PC-9 (cell line): ENCODE results near the gene PAQR7. TPM values are rescaled to one million over a fixed set of nuclear protein-coding genes. Genes with fewer than 3 reads are reported as not detected.

ENCODE experiments used
- BruUV-seq: library from RNA; stranded (reverse); fragments of 400-500 nt; replicated peaks from 2 replicates; lab custom pipeline; 2021; lab: Mats Ljungman, UMichigan
- CTCF ChIA-PET: fragments of 300-600 bp; sonication (Branson Sonifier 250); formaldehyde crosslinking; loops from one replicate; lab custom pipeline; 2022; ENCODE audit warnings: antibody characterized with exemption; lab: Charles Lee
- POLR2A ChIA-PET: fragments of 300-600 bp; sonication (Branson Sonifier 250); formaldehyde crosslinking; loops from one replicate; lab custom pipeline; 2022; ENCODE audit warnings: antibody characterized with exemption; ENCODE audit not compliant: unreplicated experiment; lab: Charles Lee
- DNase-seq, 2 experiments: peaks; one replicate each; pipeline versions ENCODE4 v3.0.0 to v3.0.0-alpha.2; 2015 to 2022; ENCODE audit warnings: mixed read lengths in 1 of 2
- H2AFZ ChIP-seq: fragments of 200-600 bp; sonication (generic); 2 replicates; pipeline ENCODE4 v1.8.1; 2017; ENCODE audit warnings: antibody characterized with exemption
- H3F3A ChIP-seq: fragments of 200-600 bp; sonication (generic); 2 replicates; pipeline ENCODE4 v1.8.1; 2017; ENCODE audit warnings: antibody characterized with exemption, mild to moderate bottlenecking, low read depth; ENCODE audit not compliant: insufficient read depth
- H3K27ac ChIP-seq: fragments of 200-600 bp; sonication (generic); 2 replicates; pipeline ENCODE4 v1.6.1; 2016; ENCODE audit warnings: mixed run types
- H3K27me3 ChIP-seq: fragments of 200-600 bp; sonication (generic); 2 replicates; pipeline ENCODE4 v1.6.1; 2016; ENCODE audit warnings: low read depth, mixed run types; ENCODE audit not compliant: insufficient read depth
- H3K36me3 ChIP-seq: fragments of 200-600 bp; sonication (generic); 2 replicates; pipeline ENCODE4 v1.6.1; 2016; ENCODE audit warnings: low read depth, mixed run types
- H3K4me1 ChIP-seq: fragments of 200-600 bp; sonication (generic); replicated peaks from 2 replicates; pipeline ENCODE4 v1.6.1; 2016; ENCODE audit warnings: mixed run types; ENCODE audit not compliant: insufficient read depth
- H3K4me2 ChIP-seq: fragments of 200-600 bp; sonication (generic); 2 replicates; pipeline ENCODE4 v1.6.1; 2017; ENCODE audit warnings: mixed run types
- H3K4me3 ChIP-seq: fragments of 200-600 bp; sonication (generic); 2 replicates; pipeline ENCODE4 v1.6.1; 2016; ENCODE audit warnings: mixed run types
- H3K79me2 ChIP-seq: fragments of 200-600 bp; sonication (generic); 2 replicates; pipeline ENCODE4 v1.6.1; 2017; ENCODE audit warnings: low read depth, mixed run types
- H3K9me2 ChIP-seq: fragments of 200-600 bp; sonication (generic); 2 replicates; pipeline ENCODE4 v1.8.1; 2017; ENCODE audit warnings: mild to moderate bottlenecking; ENCODE audit not compliant: insufficient read depth
- H3K9me3 ChIP-seq: fragments of 200-600 bp; sonication (generic); 2 replicates; pipeline ENCODE4 v1.8.1; 2016; ENCODE audit warnings: low read depth; ENCODE audit not compliant: insufficient read depth
- H4K20me1 ChIP-seq: fragments of 200-600 bp; sonication (generic); 2 replicates; pipeline ENCODE4 v1.8.1; 2017; ENCODE audit not compliant: insufficient read depth
- EZH2 ChIP-seq: fragments of 200-600 bp; sonication (generic); IDR thresholded peaks from 2 replicates; pipeline ENCODE4 v1.8.0; 2017; ENCODE audit warnings: antibody characterized with exemption, low read depth
- intact Hi-C: fragments of 100-400 bp; cut with micrococcal nuclease; formaldehyde crosslinking; loops from one replicate; pipeline ENCODE4 v1.10.0; 2022; ENCODE audit not compliant: unreplicated experiment
- total RNA-seq: library from RNA; stranded (reverse); gene quantifications from 2 replicates; pipeline ENCODE4 v1.2.3, GENCODE V29; 2021
- TF ChIP-seq, protein P1 (sequence below): fragments of 200-600 bp; sonication (generic); conservative IDR thresholded peaks from 2 replicates; pipeline ENCODE4 v1.6.1; 2017; ENCODE audit warnings: mixed run types, antibody characterized with exemption, mild to moderate bottlenecking, moderate library complexity

PAQR7 gene
- total RNA-seq, 1 experiment from 2014 or later, result 34.0 TPM

DNA sequence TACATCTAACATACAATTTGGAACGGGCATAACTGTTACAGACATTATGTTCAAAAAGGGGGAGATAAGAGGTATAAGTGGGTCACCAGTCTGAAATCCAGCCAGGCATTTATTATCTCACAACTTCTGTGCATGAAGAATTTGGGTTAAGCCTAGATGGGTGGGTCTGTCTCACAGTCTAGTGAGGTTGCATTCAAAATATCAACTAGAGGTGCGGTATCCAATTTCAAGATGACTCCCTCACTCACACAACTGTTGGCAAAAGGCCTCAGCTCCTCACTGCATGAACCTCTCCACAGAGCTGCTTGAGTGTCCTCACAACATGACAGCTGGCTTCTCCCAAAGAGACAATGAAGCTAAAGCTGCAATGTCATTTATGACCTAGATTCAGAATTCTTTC, 21.0 kb downstream of the PAQR7 start:
- Histone ChIP-seq H2AFZ (no peak overlapping the region), H3K4me2 (no peak overlapping the region), H4K20me1 (no peaks in the 10 kb centered on the region), H3K36me3 (no peaks in the 10 kb centered on the region), H3K27me3 (no peaks in the 10 kb centered on the region), H3K27ac (no peak overlapping the region), H3K4me1 (peaks cover 10% of the 10 kb centered on the region), H3K4me3 (no peak overlapping the region), H3K79me2 (peaks cover 85% of the 10 kb centered on the region), H3K9me3 (no peaks in the 10 kb centered on the region), H3F3A (peaks cover under 1% of the 10 kb centered on the region; the same call in 1 of the 2 replicates), H3K9me2 (no peaks in the 10 kb centered on the region)
- ChIA-PET POLR2A (interaction anchor here (0.7 kb wide), 2 partner anchors 10 to 13 kb away, joined by 6 to 36 read pairs; no protein-coding TSS in a partner anchor), CTCF (no interaction called here)
- DNase-seq, result no peak
- BruUV-seq, result no TSS peak
- no peak for TF ChIP-seq EZH2
- TF ChIP-seq, protein P1, sequence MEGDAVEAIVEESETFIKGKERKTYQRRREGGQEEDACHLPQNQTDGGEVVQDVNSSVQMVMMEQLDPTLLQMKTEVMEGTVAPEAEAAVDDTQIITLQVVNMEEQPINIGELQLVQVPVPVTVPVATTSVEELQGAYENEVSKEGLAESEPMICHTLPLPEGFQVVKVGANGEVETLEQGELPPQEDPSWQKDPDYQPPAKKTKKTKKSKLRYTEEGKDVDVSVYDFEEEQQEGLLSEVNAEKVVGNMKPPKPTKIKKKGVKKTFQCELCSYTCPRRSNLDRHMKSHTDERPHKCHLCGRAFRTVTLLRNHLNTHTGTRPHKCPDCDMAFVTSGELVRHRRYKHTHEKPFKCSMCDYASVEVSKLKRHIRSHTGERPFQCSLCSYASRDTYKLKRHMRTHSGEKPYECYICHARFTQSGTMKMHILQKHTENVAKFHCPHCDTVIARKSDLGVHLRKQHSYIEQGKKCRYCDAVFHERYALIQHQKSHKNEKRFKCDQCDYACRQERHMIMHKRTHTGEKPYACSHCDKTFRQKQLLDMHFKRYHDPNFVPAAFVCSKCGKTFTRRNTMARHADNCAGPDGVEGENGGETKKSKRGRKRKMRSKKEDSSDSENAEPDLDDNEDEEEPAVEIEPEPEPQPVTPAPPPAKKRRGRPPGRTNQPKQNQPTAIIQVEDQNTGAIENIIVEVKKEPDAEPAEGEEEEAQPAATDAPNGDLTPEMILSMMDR, result no peak
- intact Hi-C loops, result no loop called here

DNA sequence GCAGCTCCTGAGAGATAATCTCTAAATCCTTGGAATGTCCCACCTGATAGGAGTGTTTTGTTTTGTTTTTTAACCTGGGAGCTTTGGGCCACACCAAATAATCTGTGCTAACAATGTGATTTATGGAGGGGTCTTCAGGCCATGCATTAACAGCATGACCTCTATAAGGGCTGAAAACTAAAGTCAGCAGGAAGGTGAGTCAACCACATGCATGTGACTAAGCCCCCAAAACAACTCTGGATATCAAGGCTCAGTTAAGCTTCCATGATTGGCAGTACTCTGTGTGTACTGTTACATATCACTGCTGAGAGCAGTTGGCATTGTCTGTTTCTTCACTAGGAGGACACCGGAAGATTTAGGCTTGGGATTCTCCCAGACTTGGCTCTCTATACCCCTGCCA, 27.0 kb downstream of the PAQR7 start:
- intact Hi-C loops, result no loop called here
- Histone ChIP-seq H3K4me2 (no peak overlapping the region), H3K4me1 (no peaks in the 10 kb centered on the region), H2AFZ (no peak overlapping the region), H3F3A (no peaks in the 10 kb centered on the region), H3K4me3 (no peak overlapping the region), H4K20me1 (peaks cover 3% of the 10 kb centered on the region; the same call in 1 of the 2 replicates), H3K9me2 (no peaks in the 10 kb centered on the region), H3K27me3 (no peaks in the 10 kb centered on the region), H3K36me3 (no peaks in the 10 kb centered on the region), H3K9me3 (no peaks in the 10 kb centered on the region), H3K27ac (no peak overlapping the region), H3K79me2 (peaks cover 52% of the 10 kb centered on the region)
- CTCF ChIA-PET, result no interaction called here
- TF ChIP-seq, protein P1, result no peak
- no peak for TF ChIP-seq EZH2
- POLR2A ChIA-PET, result interaction anchor here (0.6 kb wide), 2 partner anchors 329 to 373 kb away, joined by 3 to 4 read pairs; partner anchors contain the start of gene CNKSR1
- no TSS peak for BruUV-seq
- no peak for DNase-seq

DNA sequence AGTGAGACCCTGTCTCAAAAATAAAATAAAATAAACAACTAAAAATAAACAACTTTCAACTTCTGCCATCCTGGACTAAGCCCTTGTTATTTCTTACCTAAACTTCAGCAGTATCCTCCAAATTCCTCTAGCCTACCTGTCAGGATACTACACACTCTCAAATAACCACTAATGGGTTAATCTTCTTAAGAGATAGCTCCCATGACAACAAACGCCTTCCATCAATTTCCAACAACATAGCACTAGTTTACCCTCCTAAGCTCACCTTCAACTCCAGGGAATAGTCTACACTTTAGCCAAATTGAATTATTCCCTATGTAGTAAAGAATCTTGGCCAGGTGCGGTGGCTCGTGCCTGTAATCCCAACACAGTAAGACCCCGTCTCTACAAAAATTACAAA, 27.6 kb downstream of the PAQR7 start:
- Histone ChIP-seq H3K36me3 (no peaks in the 10 kb centered on the region), H3K9me2 (no peaks in the 10 kb centered on the region), H3K4me1 (no peaks in the 10 kb centered on the region), H3F3A (no peaks in the 10 kb centered on the region), H3K79me2 (peaks cover 50% of the 10 kb centered on the region), H3K27me3 (no peaks in the 10 kb centered on the region), H2AFZ (no peak overlapping the region), H3K4me3 (no peak overlapping the region), H4K20me1 (peaks cover 3% of the 10 kb centered on the region; the same call in 1 of the 2 replicates), H3K9me3 (no peaks in the 10 kb centered on the region), H3K27ac (no peak overlapping the region), H3K4me2 (no peak overlapping the region)
- intact Hi-C loops, result no loop called here
- ChIA-PET POLR2A (no interaction called here), CTCF (no interaction called here)
- DNase-seq, result no peak
- TF ChIP-seq, protein P1, result no peak
- no peak for TF ChIP-seq EZH2
- BruUV-seq, result no TSS peak
